Measurements from ENCODE around the gene STMN3. TPM values are rescaled to one million over a fixed set of nuclear protein-coding genes. Genes with fewer than 3 reads are reported as not detected.
A peak's percentile ranks its signal among the peaks of the same experiment; 100 is the strongest.

The STMN3 gene
- total RNA-seq, 1 donor from 2014 or later, result 12.1 TPM

DNA sequence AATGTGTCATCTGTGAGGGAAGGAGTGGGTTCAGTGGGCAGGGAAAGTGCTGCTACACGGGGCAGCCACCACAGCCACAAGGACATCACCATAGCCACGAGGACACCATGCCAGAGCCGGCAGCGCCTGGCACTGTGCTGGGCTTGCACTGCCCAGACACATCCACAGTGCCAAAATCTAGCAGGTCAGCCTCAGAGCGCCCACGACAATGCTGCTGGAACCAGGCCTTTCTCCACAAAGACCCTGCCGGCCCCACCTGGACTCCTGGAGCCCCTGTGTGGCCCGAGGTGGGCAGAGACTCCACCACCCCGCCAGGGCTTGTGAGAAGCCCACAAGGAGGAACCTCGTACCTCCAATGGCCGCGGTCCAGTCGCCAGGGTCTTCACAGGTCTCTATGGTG lies 60.6 kb downstream of the STMN3 start:
- no peak overlapping the region for H3K4me3 ChIP-seq
- no peak overlapping the region for H3K27ac ChIP-seq
- DNase-seq (peak; percentile 41), ATAC-seq (no peak)
- H3K27me3 ChIP-seq (ENCODE audit: low read depth), result no peaks in the 10 kb centered on the region
- TF ChIP-seq, protein P1, sequence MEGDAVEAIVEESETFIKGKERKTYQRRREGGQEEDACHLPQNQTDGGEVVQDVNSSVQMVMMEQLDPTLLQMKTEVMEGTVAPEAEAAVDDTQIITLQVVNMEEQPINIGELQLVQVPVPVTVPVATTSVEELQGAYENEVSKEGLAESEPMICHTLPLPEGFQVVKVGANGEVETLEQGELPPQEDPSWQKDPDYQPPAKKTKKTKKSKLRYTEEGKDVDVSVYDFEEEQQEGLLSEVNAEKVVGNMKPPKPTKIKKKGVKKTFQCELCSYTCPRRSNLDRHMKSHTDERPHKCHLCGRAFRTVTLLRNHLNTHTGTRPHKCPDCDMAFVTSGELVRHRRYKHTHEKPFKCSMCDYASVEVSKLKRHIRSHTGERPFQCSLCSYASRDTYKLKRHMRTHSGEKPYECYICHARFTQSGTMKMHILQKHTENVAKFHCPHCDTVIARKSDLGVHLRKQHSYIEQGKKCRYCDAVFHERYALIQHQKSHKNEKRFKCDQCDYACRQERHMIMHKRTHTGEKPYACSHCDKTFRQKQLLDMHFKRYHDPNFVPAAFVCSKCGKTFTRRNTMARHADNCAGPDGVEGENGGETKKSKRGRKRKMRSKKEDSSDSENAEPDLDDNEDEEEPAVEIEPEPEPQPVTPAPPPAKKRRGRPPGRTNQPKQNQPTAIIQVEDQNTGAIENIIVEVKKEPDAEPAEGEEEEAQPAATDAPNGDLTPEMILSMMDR (IDR thresholded peaks at IDR 0.05), result no peak
- no peaks in the 10 kb centered on the region for H3K9me3 ChIP-seq
- no peaks in the 10 kb centered on the region for H3K4me1 ChIP-seq
- intact Hi-C loops (cut with DNase I), result no loop called here
- peaks cover 83% of the 10 kb centered on the region for H3K36me3 ChIP-seq

DNA sequence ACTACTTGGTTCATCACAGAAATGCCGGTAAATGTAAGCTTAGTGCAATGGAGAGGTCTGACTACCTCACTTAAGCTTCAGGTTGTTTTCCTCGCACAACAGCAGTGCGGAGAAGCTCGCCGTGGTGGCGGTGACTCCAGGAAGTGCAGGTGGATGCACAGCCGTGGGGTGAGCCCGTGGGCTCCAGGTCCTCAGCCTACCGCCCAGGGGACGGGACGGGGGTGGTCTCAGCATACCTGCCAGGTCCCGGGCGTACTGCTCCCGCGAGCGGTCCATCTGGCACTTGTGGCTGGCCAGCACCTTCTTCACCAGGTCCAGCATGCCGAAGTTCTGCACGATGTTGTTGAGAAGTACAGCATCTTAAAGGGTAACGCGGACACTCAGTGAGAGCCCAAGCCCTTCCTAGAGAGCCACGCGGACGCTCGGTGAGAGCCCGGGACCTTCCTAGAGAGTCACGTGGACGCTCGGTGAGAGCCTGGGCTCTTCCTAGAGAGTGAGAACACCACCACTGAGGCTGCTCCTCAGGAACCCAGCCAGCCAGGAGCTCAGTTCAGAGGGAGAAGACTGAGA lies 61.4 kb downstream of the STMN3 start:
- TF ChIP-seq, protein P1 (IDR thresholded peaks at IDR 0.05), result no peak
- no peak for DNase-seq
- Histone ChIP-seq H3K27ac (no peak overlapping the region), H3K36me3 (peaks cover 77% of the 10 kb centered on the region), H3K4me3 (no peak overlapping the region), H3K9me3 (no peaks in the 10 kb centered on the region), H3K4me1 (no peaks in the 10 kb centered on the region), H3K27me3 (ENCODE audit: low read depth) (no peaks in the 10 kb centered on the region)
- intact Hi-C loops (cut with DNase I), result no loop called here
- no peak for ATAC-seq

DNA sequence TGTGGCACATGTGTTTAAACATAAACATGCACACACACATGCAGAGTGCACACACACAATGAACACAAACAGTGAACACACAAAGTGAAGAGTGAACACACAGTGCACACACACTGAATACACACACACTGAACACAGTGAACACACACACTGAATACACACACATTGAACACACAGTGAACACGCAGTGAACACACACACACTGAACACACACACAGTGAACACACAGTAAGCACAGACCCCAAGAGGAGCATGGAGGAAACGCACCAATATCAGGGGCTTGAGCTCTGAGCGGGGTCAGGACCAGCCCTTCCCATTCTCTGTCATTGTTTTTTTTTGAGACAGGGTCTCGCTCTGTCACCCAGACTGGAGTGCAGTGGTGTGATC lies 62.1 kb downstream of the STMN3 start:
- H3K4me3 ChIP-seq, result no peak overlapping the region
- no peaks in the 10 kb centered on the region for H3K9me3 ChIP-seq
- peaks cover 72% of the 10 kb centered on the region for H3K36me3 ChIP-seq
- ATAC-seq (no peak), DNase-seq (no peak)
- TF ChIP-seq, protein P1 (IDR thresholded peaks at IDR 0.05), result no peak
- intact Hi-C loops (cut with DNase I), result no loop called here
- H3K27ac ChIP-seq, result no peak overlapping the region
- no peaks in the 10 kb centered on the region for H3K27me3 ChIP-seq (ENCODE audit: low read depth)
- H3K4me1 ChIP-seq, result no peaks in the 10 kb centered on the region

DNA sequence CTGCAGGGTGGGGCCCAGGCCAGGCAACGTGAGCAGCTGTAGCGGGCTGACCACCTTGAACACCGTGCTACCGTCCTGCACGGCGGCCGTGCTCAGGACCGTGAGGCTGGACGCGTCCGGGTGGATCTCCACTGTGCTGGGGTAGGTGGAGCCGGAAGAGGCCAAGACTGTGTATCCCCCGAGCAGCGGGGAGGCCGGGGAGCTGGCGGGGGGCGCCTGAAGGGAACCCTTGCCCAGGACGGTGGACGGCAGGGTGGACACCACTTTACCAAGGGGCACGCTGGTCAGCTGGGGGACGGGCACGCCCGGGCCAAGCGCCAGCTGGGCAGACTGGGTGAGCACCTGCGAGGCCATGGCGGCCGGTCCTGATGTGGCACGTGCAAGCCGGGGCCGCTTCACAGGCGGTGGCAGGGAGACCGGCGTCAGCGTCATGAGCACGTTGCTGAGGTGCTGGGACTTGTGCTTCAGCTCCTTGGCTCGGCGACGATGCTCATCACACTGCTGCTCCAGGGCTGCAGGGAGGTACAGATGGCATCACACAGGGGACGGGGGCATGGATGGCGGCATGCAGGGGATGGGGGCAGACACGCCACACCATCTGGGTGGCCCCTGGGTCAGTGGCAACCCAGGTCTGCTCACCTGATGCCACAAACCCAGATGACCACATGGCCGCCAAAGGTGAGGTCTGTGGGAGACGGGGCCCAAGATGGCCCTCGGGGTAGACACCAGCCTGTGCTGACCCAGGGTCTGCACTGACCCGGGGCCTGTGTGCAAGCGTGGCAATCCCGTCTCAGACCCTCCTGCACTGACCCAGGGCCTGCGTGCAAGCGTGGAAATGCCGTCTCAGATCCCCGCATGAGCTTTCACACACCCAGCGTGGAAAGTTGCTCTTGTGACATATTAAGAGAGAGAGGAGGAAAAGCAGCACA lies 62.7 kb downstream of the STMN3 start:
- no peak overlapping the region for H3K4me3 ChIP-seq

More for the DNA sequence above, 62.7 kb downstream of the STMN3 start:
- no peak for ATAC-seq
- Histone ChIP-seq H3K36me3 (peaks cover 66% of the 10 kb centered on the region), H3K27ac (no peak overlapping the region), H3K4me1 (no peaks in the 10 kb centered on the region), H3K9me3 (no peaks in the 10 kb centered on the region), H3K27me3 (ENCODE audit: low read depth) (no peaks in the 10 kb centered on the region)
- intact Hi-C loops (cut with DNase I), result no loop called here
- peak; percentile 43 for DNase-seq
- TF ChIP-seq, protein P1 (IDR thresholded peaks at IDR 0.05), result no peak

Other genes starting within 250 kb of the STMN3 start
- gene KCNQ2, start 180.8 kb downstream of the STMN3 start, total RNA-seq, result not detected
- gene EEF1A2, start 154.3 kb downstream of the STMN3 start, total RNA-seq, result 0.77 TPM
- gene PPDPF, start 132.7 kb downstream of the STMN3 start, total RNA-seq, result 305 TPM
- 4.2 TPM for gene PTK6, start 116.0 kb downstream of the STMN3 start, total RNA-seq
- not detected for gene SRMS, start 105.7 kb downstream of the STMN3 start, total RNA-seq
- gene FNDC11, start 99.3 kb downstream of the STMN3 start, total RNA-seq, result 1.3 TPM
- 59.6 TPM for gene HELZ2, start 79.2 kb downstream of the STMN3 start, total RNA-seq
- gene GMEB2, start 26.3 kb downstream of the STMN3 start, total RNA-seq, result 9.7 TPM
- gene RTEL1, start 4.9 kb upstream of the STMN3 start, total RNA-seq, result 23.8 TPM
- 5.3 TPM for gene TNFRSF6B, start 43.2 kb upstream of the STMN3 start, total RNA-seq
- gene ARFRP1, start 54.6 kb upstream of the STMN3 start, total RNA-seq, result 44.3 TPM
- gene ZGPAT, start 54.6 kb upstream of the STMN3 start, total RNA-seq, result 27.2 TPM
- gene LIME1, start 83.2 kb upstream of the STMN3 start, total RNA-seq, result 8.7 TPM
- gene SLC2A4RG, start 86.4 kb upstream of the STMN3 start, total RNA-seq, result 50.5 TPM
- 9.9 TPM for gene ZBTB46, start 177.8 kb upstream of the STMN3 start, total RNA-seq
- not detected for gene ABHD16B, start 208.1 kb upstream of the STMN3 start, total RNA-seq
- gene TPD52L2, start 211.8 kb upstream of the STMN3 start, total RNA-seq, result 76.9 TPM
- gene DNAJC5, start 241.7 kb upstream of the STMN3 start, total RNA-seq, result 54.5 TPM

Measured in lower lobe of right lung (tissue), 2 donors.